Sigmoid colon (tissue), 7 donors: ENCODE measurements around the gene ZFAND3. TPM values are rescaled to one million over a fixed set of nuclear protein-coding genes. Genes with fewer than 3 reads are reported as not detected.

Source experiments
- DNase-seq: peaks from one replicate; pipeline ENCODE4 v3.0.0-alpha.2; 2019
- H3K27ac ChIP-seq, 4 donors: fragments of 200-600 bp; sonication (generic); one replicate each; pipeline ENCODE4 v1.5.1; 2016 to 2019; ENCODE audit warnings: mild to moderate bottlenecking in 1 of 4
- H3K27me3 ChIP-seq, 3 donors: fragments of 200-600 bp; sonication (generic); one replicate each; pipeline ENCODE4 v1.5.1; 2019; ENCODE audit warnings: mild to moderate bottlenecking in 1 of 3
- H3K36me3 ChIP-seq, 4 donors: fragments of 200-600 bp; sonication (generic); one replicate each; pipeline ENCODE4 v1.5.1; 2016 to 2019
- H3K4me1 ChIP-seq, 4 donors: fragments of 200-600 bp; sonication (generic); one replicate each; pipeline ENCODE4 v1.5.1; 2017 to 2019
- H3K4me3 ChIP-seq, 4 donors: fragments of 200-600 bp; sonication (generic); one replicate each; pipeline ENCODE4 v1.5.1; 2017 to 2019; ENCODE audit warnings: mild to moderate bottlenecking in 2 of 4, moderate library complexity in 1 of 4
- H3K9me3 ChIP-seq, 4 donors: fragments of 200-600 bp in 3 of 4; sonication (generic) in 3 of 4; one replicate each; pipeline versions ENCODE4 v1.5.1 to v1.6.1; 2013 to 2019
- CTCF ChIP-seq, 4 experiments: fragments of 450-650 bp in 3 of 4; fragments of 200-600 bp in 1 of 4; IDR thresholded peaks; one replicate each; pipeline ENCODE4 v1.5.1; 2016 to 2019; ENCODE audit warnings: antibody characterized with exemption in 4 of 4, mild to moderate bottlenecking in 3 of 4, moderate library complexity in 2 of 4
- EP300 ChIP-seq, 4 donors: sonication (generic); formaldehyde crosslinking; IDR thresholded peaks; one replicate each; pipeline ENCODE4 v1.6.1; 2017; ENCODE audit warnings: antibody characterized with exemption in 4 of 4
- POLR2A ChIP-seq, 2 donors: fragments of 450-650 bp; IDR thresholded peaks; one replicate each; pipeline ENCODE4 v1.6.1; 2016; ENCODE audit warnings: antibody characterized with exemption in 2 of 2, mild to moderate bottlenecking in 2 of 2, moderate library complexity in 2 of 2
- POLR2AphosphoS5 ChIP-seq, 4 donors: sonication (generic); formaldehyde crosslinking; IDR thresholded peaks; one replicate each; pipeline ENCODE4 v1.6.1; 2017; ENCODE audit warnings: antibody characterized with exemption in 4 of 4
- WGBS, 2 donors: extraction: QIAGEN DNeasy Blood & Tissue Kit; methylation state at CpG; one replicate each; pipeline ENCODE4 v1.1.7; 2013; 5-methylcytosine and 5-hydroxymethylcytosine counted together
- intact Hi-C: fragments of 100-400 bp; cut with DNase I; formaldehyde crosslinking; loops from one replicate; pipeline ENCODE4 v1.15.1; 2023
- polyA plus RNA-seq, 3 donors: library from polyadenylated mRNA; stranded (reverse); fragments of 200-250 nt; gene quantifications; one replicate each; pipeline ENCODE4 v1.2.3, GENCODE V29; 2013
- total RNA-seq, 4 donors: library from RNA; depleted of rRNA; stranded (reverse); fragments of >200 nt; gene quantifications; one replicate each; pipeline ENCODE4 v1.1.0, GENCODE V29; 2016
- donor health status: healthy with polysubstance abuse.
- donor health status: Bipolar disorder and iron deficiency.
- donor health status: healthy.

ZFAND3 gene
- total and polyA plus RNA-seq, 7 donors, result 32.4 to 54.8 (median 39.0) TPM

- WGBS, 2 donors, result 67 to 87% methylated on average over 1 of the region's 1 CpG
- intact Hi-C loops, result no loop called here
Observed at GRCh38 chr6:37972994-37973757, 153.6 kb downstream of the ZFAND3 start.

GRCh38 chr6:37974381-37974780 lies 154.9 kb downstream of the ZFAND3 start:
- Histone ChIP-seq H3K27ac (no peak overlapping the region), H3K4me1 (peaks cover 0 to 30% (median 12%) of the 10 kb centered on the region in 4 donors), H3K9me3 (peaks cover 0 to 7% (median 2%) of the 10 kb centered on the region in 4 donors), H3K27me3 (no peaks in the 10 kb centered on the region), H3K4me3 (no peak overlapping the region), H3K36me3 (no peaks in the 10 kb centered on the region)
- TF ChIP-seq CTCF (IDR thresholded peaks at IDR 0.05) (no peak), POLR2AphosphoS5 (IDR thresholded peaks at IDR 0.05) (no peak), POLR2A (IDR thresholded peaks at IDR 0.05) (no peak), EP300 (IDR thresholded peaks at IDR 0.05) (no peak)
- DNase-seq, result no peak
- intact Hi-C loops, result no loop called here
- 98 to 99% methylated on average over 4 of the region's 4 CpGs for WGBS, 2 donors

More at GRCh38 chr6:37972994-37973757, 153.6 kb downstream of the ZFAND3 start:
- TF ChIP-seq EP300 (IDR thresholded peaks at IDR 0.05), result no peak
- no peak for TF ChIP-seq POLR2AphosphoS5 (IDR thresholded peaks at IDR 0.05)
- TF ChIP-seq POLR2A (IDR thresholded peaks at IDR 0.05), result no peak
- TF ChIP-seq CTCF (IDR thresholded peaks at IDR 0.05), result no peak
- H3K9me3 ChIP-seq, result peaks cover 0 to 7% (median 2%) of the 10 kb centered on the region in 4 donors
- DNase-seq, result no peak
- no peak overlapping the region for H3K4me3 ChIP-seq
- H3K27me3 ChIP-seq, result no peaks in the 10 kb centered on the region
- H3K27ac ChIP-seq, result no peak overlapping the region
- no peaks in the 10 kb centered on the region for H3K36me3 ChIP-seq
- peaks cover 0 to 24% (median 7%) of the 10 kb centered on the region in 4 donors for H3K4me1 ChIP-seq

- Histone ChIP-seq H3K27me3 (no peaks in the 10 kb centered on the region), H3K36me3 (no peaks in the 10 kb centered on the region), H3K4me1 (peaks cover 0 to 36% (median 18%) of the 10 kb centered on the region in 4 donors), H3K4me3 (no peak overlapping the region), H3K27ac (no peak overlapping the region), H3K9me3 (peaks cover 0 to 7% (median 2%) of the 10 kb centered on the region in 4 donors)
- no peak for DNase-seq
- TF ChIP-seq CTCF (IDR thresholded peaks at IDR 0.05) (no peak), POLR2AphosphoS5 (IDR thresholded peaks at IDR 0.05) (no peak)
- WGBS, 2 donors, result 97 to 100% methylated on average over 1 of the region's 1 CpG
- intact Hi-C loops, result no loop called here
Observed at GRCh38 chr6:37974943-37975342, 155.4 kb downstream of the ZFAND3 start.

- TF ChIP-seq CTCF (IDR thresholded peaks at IDR 0.05) (no peak), POLR2AphosphoS5 (IDR thresholded peaks at IDR 0.05) (no peak), EP300 (IDR thresholded peaks at IDR 0.05) (no peak), POLR2A (IDR thresholded peaks at IDR 0.05) (no peak)
- Histone ChIP-seq H3K4me1 (peaks cover 0 to 38% (median 27%) of the 10 kb centered on the region in 4 donors), H3K27ac (no peak overlapping the region), H3K27me3 (no peaks in the 10 kb centered on the region), H3K4me3 (no peak overlapping the region), H3K36me3 (no peaks in the 10 kb centered on the region), H3K9me3 (peaks cover 0 to 7% (median 2%) of the 10 kb centered on the region in 4 donors)
- 92 to 97% methylated on average over 3 of the region's 3 CpGs for WGBS, 2 donors
- intact Hi-C loops, result no loop called here
- DNase-seq, result no peak
Observed at GRCh38 chr6:37977715-37978114, 158.2 kb downstream of the ZFAND3 start.
